Glutamatergic neuron (in vitro differentiated cells): ENCODE data around the gene GHR. TPM values are rescaled to one million over a fixed set of nuclear protein-coding genes. Genes with fewer than 3 reads are reported as not detected.
"Not testable (repeated sequence)": the region's sequence is repeated elsewhere in the genome, so short reads cannot be mapped to it uniquely, and the experiment has no call there.

ENCODE experiments used
- DNase-seq: peaks from one replicate; pipeline ENCODE4 v3.0.0; 2022
- H3K27ac Mint-ChIP-seq: one replicate; pipeline ENCODE4 v1.8.0; 2020; ENCODE audit warnings: mild to moderate bottlenecking, mixed read lengths, inconsistent platforms; ENCODE audit not compliant: unreplicated experiment
- H3K27me3 Mint-ChIP-seq: one replicate; pipeline ENCODE4 v1.8.0; 2020; ENCODE audit warnings: mild to moderate bottlenecking, moderate library complexity, mixed read lengths, inconsistent platforms; ENCODE audit not compliant: unreplicated experiment
- H3K36me3 Mint-ChIP-seq: one replicate; pipeline ENCODE4 v1.8.0; 2020; ENCODE audit warnings: mild to moderate bottlenecking, mixed read lengths, inconsistent platforms; ENCODE audit not compliant: unreplicated experiment
- H3K4me1 Mint-ChIP-seq: one replicate; pipeline ENCODE4 v1.8.0; 2020; ENCODE audit warnings: mild to moderate bottlenecking, low read depth, mixed read lengths, inconsistent platforms; ENCODE audit not compliant: unreplicated experiment
- H3K4me3 Mint-ChIP-seq: one replicate; pipeline ENCODE4 v1.8.0; 2020; ENCODE audit warnings: mild to moderate bottlenecking, mixed read lengths, inconsistent platforms; ENCODE audit not compliant: unreplicated experiment
- H3K9me3 Mint-ChIP-seq: one replicate; pipeline ENCODE4 v1.8.0; 2020; ENCODE audit warnings: mild to moderate bottlenecking, moderate library complexity, mixed read lengths, inconsistent platforms; ENCODE audit not compliant: unreplicated experiment
- CTCF ChIP-seq: fragments of 200-600 bp; sonication (generic); IDR thresholded peaks from one replicate; pipeline ENCODE4 v1.5.0; 2021; ENCODE audit not compliant: partially characterized antibody, unreplicated experiment
- total RNA-seq: library from RNA; stranded (reverse); fragmentation: NEBNext Ultra II Directional; extraction: Animal tissue kit (Norgen Biotek cat#: 25700); gene quantifications from one replicate; pipeline ENCODE4 v1.2.1, GENCODE V29; 2021; ENCODE audit not compliant: unreplicated experiment

Gene GHR
- total RNA-seq, 1 donor from 2014 or later, result not detected

GRCh38 chr5:42650084-42650483 is 226.8 kb downstream of the GHR start:
- Mint-ChIP-seq H3K4me3 (no peak overlapping the region), H3K27me3 (no peaks in the 10 kb centered on the region), H3K9me3 (no peaks in the 10 kb centered on the region), H3K4me1 (no peaks in the 10 kb centered on the region), H3K36me3 (no peaks in the 10 kb centered on the region), H3K27ac (no peak overlapping the region)
- no peak for TF ChIP-seq CTCF
- no peak for DNase-seq

- Mint-ChIP-seq H3K4me3 (no peak overlapping the region), H3K27ac (no peak overlapping the region), H3K4me1 (no peaks in the 10 kb centered on the region), H3K9me3 (no peaks in the 10 kb centered on the region), H3K27me3 (no peaks in the 10 kb centered on the region), H3K36me3 (no peaks in the 10 kb centered on the region)
- no peak for DNase-seq
- TF ChIP-seq CTCF, result no peak
Measured at GRCh38 chr5:42653705-42654104, 230.5 kb downstream of the GHR start.

- Mint-ChIP-seq H3K36me3 (no peaks in the 10 kb centered on the region), H3K4me1 (no peaks in the 10 kb centered on the region), H3K27ac (no peak overlapping the region), H3K4me3 (no peak overlapping the region), H3K27me3 (no peaks in the 10 kb centered on the region), H3K9me3 (no peaks in the 10 kb centered on the region)
- DNase-seq, result no peak
- no peak for TF ChIP-seq CTCF
Measured at GRCh38 chr5:42654645-42655044, 231.4 kb downstream of the GHR start.

- no peak overlapping the region for H3K4me3 Mint-ChIP-seq
- H3K36me3 Mint-ChIP-seq, result no peaks in the 10 kb centered on the region
- no peak for TF ChIP-seq CTCF
- no peaks in the 10 kb centered on the region for H3K9me3 Mint-ChIP-seq
- no peak for DNase-seq
- no peak overlapping the region for H3K27ac Mint-ChIP-seq
- no peaks in the 10 kb centered on the region for H3K4me1 Mint-ChIP-seq
- no peaks in the 10 kb centered on the region for H3K27me3 Mint-ChIP-seq
Measured at GRCh38 chr5:42655982-42656650, 232.9 kb downstream of the GHR start.

DNA sequence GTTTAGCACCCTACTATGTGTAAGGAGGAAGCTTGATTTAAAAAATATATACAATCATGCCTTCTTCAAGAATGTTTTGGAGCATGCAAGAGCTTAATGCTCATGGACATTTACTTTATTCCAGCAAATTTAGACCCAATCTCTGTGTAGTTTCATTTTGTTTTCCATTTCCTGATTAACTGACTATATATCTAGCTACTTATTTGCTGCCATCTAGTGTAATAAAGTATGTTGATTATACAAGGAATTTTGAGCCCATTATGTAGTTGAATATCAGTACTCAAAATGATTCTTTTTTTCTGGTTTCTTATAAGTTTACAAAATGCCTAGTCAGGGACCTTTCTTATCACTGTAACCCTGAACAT is 233.4 kb downstream of the GHR start:
- no peak for TF ChIP-seq CTCF
- no peak overlapping the region for H3K4me3 Mint-ChIP-seq
- no peaks in the 10 kb centered on the region for H3K9me3 Mint-ChIP-seq
- no peak for DNase-seq
- H3K36me3 Mint-ChIP-seq, result no peaks in the 10 kb centered on the region
- H3K4me1 Mint-ChIP-seq, result no peaks in the 10 kb centered on the region
- no peaks in the 10 kb centered on the region for H3K27me3 Mint-ChIP-seq
- no peak overlapping the region for H3K27ac Mint-ChIP-seq

DNA sequence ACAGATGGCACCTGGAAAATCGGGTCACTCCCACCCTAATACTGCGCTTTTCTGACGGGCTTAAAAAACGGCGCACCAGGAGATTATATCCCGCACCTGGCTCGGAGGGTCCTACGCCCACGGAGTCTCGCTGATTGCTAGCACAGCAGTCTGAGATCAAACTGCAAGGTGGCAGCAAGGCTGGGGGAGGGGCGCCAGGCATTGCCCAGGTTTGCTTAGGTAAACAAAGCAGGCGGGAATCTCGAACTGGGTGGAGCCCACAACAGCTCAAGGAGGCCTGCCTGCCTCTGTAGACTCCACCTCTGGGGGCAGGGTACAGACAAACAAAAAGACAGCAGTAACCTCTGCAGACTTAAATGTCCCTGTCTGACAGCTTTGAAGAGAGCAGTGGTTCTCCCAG is 236.6 kb downstream of the GHR start:
- not testable (repeated sequence) for H3K27ac Mint-ChIP-seq, H3K27me3 Mint-ChIP-seq, DNase-seq, H3K4me3 Mint-ChIP-seq, H3K9me3 Mint-ChIP-seq, H3K4me1 Mint-ChIP-seq, H3K36me3 Mint-ChIP-seq
